Stimulated activated naive B cell treated with anti-CD40 and anti-IgM and Interleukin-4, amounts not matched to agents 10 μg/mL and 1 μg/mL and 100 μg/mL, for 72 hours (primary cell): Measurements from ENCODE around the gene HMG20B.
"Not testable (repeated sequence)": the region's sequence is repeated elsewhere in the genome, so short reads cannot be mapped to it uniquely, and the experiment has no call there.

Source experiments
- ATAC-seq, 2 donors: fragments of 150-1000 bp; cut with Tn5 transposase; replicated peaks; 2 replicates each; pipeline ENCODE4 v1.10.0; 2021; ENCODE audit warnings: moderate library complexity in 1 of 2
- DNase-seq: peaks from one replicate; pipeline ENCODE4 v3.0.0; 2021
- H3K27ac Mint-ChIP-seq: one replicate; pipeline ENCODE4 v1.8.0; 2022; ENCODE audit warnings: mild to moderate bottlenecking, mixed read lengths
- H3K27me3 Mint-ChIP-seq, 2 donors: one replicate each; pipeline ENCODE4 v1.8.0; 2022; ENCODE audit warnings: mixed read lengths in 2 of 2
- H3K36me3 Mint-ChIP-seq, 2 donors: one replicate each; pipeline ENCODE4 v1.8.0; 2022; ENCODE audit warnings: mixed read lengths in 2 of 2, mild to moderate bottlenecking in 1 of 2
- H3K4me1 Mint-ChIP-seq, 2 donors: one replicate each; pipeline ENCODE4 v1.8.0; 2022; ENCODE audit warnings: mixed read lengths in 2 of 2, mild to moderate bottlenecking in 1 of 2
- H3K4me3 Mint-ChIP-seq, 2 donors: one replicate each; pipeline ENCODE4 v1.8.0; 2022; ENCODE audit warnings: mild to moderate bottlenecking in 2 of 2, mixed read lengths in 2 of 2, moderate library complexity in 1 of 2
- H3K9me3 Mint-ChIP-seq, 2 donors: one replicate each; pipeline ENCODE4 v1.8.0; 2022; ENCODE audit warnings: mixed read lengths in 2 of 2, mild to moderate bottlenecking in 1 of 2

Gene HMG20B

GRCh38 chr19:3572855-3573161 is at the start of gene HMG20B:
Gene HMG20B (plus strand): TSS chr19:3572944. CDS start chr19:3573310, 366 bp downstream.
- DNase-seq (peak; percentile 27), ATAC-seq (peak in 1 of 2 donors; percentile 0)
- Mint-ChIP-seq H3K27me3 (no peaks in the 10 kb centered on the region), H3K4me1 (peaks cover 21 to 31% of the 10 kb centered on the region in 2 donors), H3K4me3 (peak within 1 kb of the TSS; percentile 83 to 85), H3K9me3 (peaks cover 0 to 2% of the 10 kb centered on the region in 2 donors), H3K27ac (peak within 1 kb of the TSS; percentile 81), H3K36me3 (peaks cover 21 to 27% of the 10 kb centered on the region in 2 donors)

- no peak overlapping the region for H3K4me3 Mint-ChIP-seq
- DNase-seq = no peak
- H3K9me3 Mint-ChIP-seq = no peaks in the 10 kb centered on the region
- no peaks in the 10 kb centered on the region for H3K27me3 Mint-ChIP-seq
- no peak for ATAC-seq
- H3K4me1 Mint-ChIP-seq = peaks cover 16 to 19% of the 10 kb centered on the region in 2 donors
- H3K27ac Mint-ChIP-seq = no peak overlapping the region
- peaks cover 35 to 36% of the 10 kb centered on the region in 2 donors for H3K36me3 Mint-ChIP-seq
These were observed 49.2 kb upstream of the HMG20B start for GRCh38 chr19:3523361-3524077.

- Mint-ChIP-seq H3K9me3 (no peaks in the 10 kb centered on the region), H3K36me3 (peaks cover 35 to 36% of the 10 kb centered on the region in 2 donors), H3K4me3 (no peak overlapping the region), H3K27me3 (no peaks in the 10 kb centered on the region), H3K27ac (no peak overlapping the region), H3K4me1 (peaks cover 12 to 19% of the 10 kb centered on the region in 2 donors)
- ATAC-seq (no peak), DNase-seq (no peak)
These were observed 48.5 kb upstream of the HMG20B start for GRCh38 chr19:3524078-3524842.

- H3K4me1 Mint-ChIP-seq = peaks cover 7 to 13% of the 10 kb centered on the region in 2 donors
- ATAC-seq = no peak
- H3K27ac Mint-ChIP-seq = no peak overlapping the region
- H3K27me3 Mint-ChIP-seq = no peaks in the 10 kb centered on the region
- no peaks in the 10 kb centered on the region for H3K9me3 Mint-ChIP-seq
- no peak for DNase-seq
- H3K4me3 Mint-ChIP-seq = no peak overlapping the region
- peaks cover 31 to 32% of the 10 kb centered on the region in 2 donors for H3K36me3 Mint-ChIP-seq
These were observed 47.8 kb upstream of the HMG20B start for GRCh38 chr19:3524904-3525451.

- no peak overlapping the region for H3K4me3 Mint-ChIP-seq
- no peak overlapping the region for H3K27ac Mint-ChIP-seq
- H3K9me3 Mint-ChIP-seq = no peaks in the 10 kb centered on the region
- ATAC-seq (no peak), DNase-seq (no peak)
- peaks cover 0 to 5% of the 10 kb centered on the region in 2 donors for H3K4me1 Mint-ChIP-seq
- H3K36me3 Mint-ChIP-seq = peaks cover 31 to 32% of the 10 kb centered on the region in 2 donors
- H3K27me3 Mint-ChIP-seq = no peaks in the 10 kb centered on the region
These were observed 46.1 kb upstream of the HMG20B start for GRCh38 chr19:3526507-3527237.

- no peaks in the 10 kb centered on the region for H3K9me3 Mint-ChIP-seq
- H3K4me3 Mint-ChIP-seq = no peak overlapping the region
- no peaks in the 10 kb centered on the region for H3K27me3 Mint-ChIP-seq
- ATAC-seq (no peak), DNase-seq (no peak)
- H3K36me3 Mint-ChIP-seq = peaks cover 27 to 31% of the 10 kb centered on the region in 2 donors
- H3K4me1 Mint-ChIP-seq = no peaks in the 10 kb centered on the region
- no peak overlapping the region for H3K27ac Mint-ChIP-seq
These were observed 45.4 kb upstream of the HMG20B start for GRCh38 chr19:3527238-3527910.

- no peak overlapping the region for H3K4me3 Mint-ChIP-seq
- no peaks in the 10 kb centered on the region for H3K27me3 Mint-ChIP-seq
- H3K4me1 Mint-ChIP-seq = no peaks in the 10 kb centered on the region
- H3K36me3 Mint-ChIP-seq = peaks cover 31 to 34% of the 10 kb centered on the region in 2 donors
- H3K9me3 Mint-ChIP-seq = no peaks in the 10 kb centered on the region
- DNase-seq (no peak), ATAC-seq (no peak)
- H3K27ac Mint-ChIP-seq = no peak overlapping the region
These were observed 44.7 kb upstream of the HMG20B start for GRCh38 chr19:3528080-3528479.

GRCh38 chr19:3528539-3529211 is 44.1 kb upstream of the HMG20B start:
- ATAC-seq (no peak), DNase-seq (no peak)
- no peaks in the 10 kb centered on the region for H3K27me3 Mint-ChIP-seq
- no peaks in the 10 kb centered on the region for H3K4me1 Mint-ChIP-seq
- H3K36me3 Mint-ChIP-seq = peaks cover 32 to 34% of the 10 kb centered on the region in 2 donors
- no peak overlapping the region for H3K27ac Mint-ChIP-seq
- H3K4me3 Mint-ChIP-seq = no peak overlapping the region
- no peaks in the 10 kb centered on the region for H3K9me3 Mint-ChIP-seq

- H3K36me3 Mint-ChIP-seq = peaks cover 27 to 31% of the 10 kb centered on the region in 2 donors
- H3K4me3 Mint-ChIP-seq, H3K27me3 Mint-ChIP-seq, H3K9me3 Mint-ChIP-seq, H3K27ac Mint-ChIP-seq, DNase-seq, H3K4me1 Mint-ChIP-seq, ATAC-seq: not testable (repeated sequence)
These were observed 43.4 kb upstream of the HMG20B start for GRCh38 chr19:3529299-3529698.

DNA sequence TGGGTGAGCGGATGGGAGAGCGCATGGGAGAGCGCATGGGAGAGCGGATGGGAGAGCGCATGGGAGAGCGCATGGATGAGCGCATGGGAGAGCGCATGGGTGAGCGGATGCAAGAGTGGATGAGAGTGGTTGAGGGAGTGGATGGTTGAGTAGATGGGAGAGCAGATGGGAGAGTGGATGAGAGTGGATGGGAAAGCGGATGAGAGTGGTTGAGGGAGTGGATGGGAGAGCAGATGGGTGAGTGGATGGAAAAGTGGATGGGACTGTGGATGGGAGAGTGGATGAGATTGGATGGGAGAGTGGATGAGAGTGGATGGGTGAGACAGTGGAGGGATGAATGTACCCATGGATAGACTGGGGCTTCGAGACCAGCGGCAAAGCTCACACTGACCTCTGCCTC is 42.4 kb upstream of the HMG20B start:
- no peaks in the 10 kb centered on the region for H3K4me1 Mint-ChIP-seq
- no peak overlapping the region for H3K4me3 Mint-ChIP-seq
- H3K9me3 Mint-ChIP-seq = no peaks in the 10 kb centered on the region
- peaks cover 32 to 36% of the 10 kb centered on the region in 2 donors for H3K36me3 Mint-ChIP-seq
- DNase-seq (no peak), ATAC-seq (no peak)
- no peak overlapping the region for H3K27ac Mint-ChIP-seq
- no peaks in the 10 kb centered on the region for H3K27me3 Mint-ChIP-seq

- no peak for ATAC-seq
- H3K36me3 Mint-ChIP-seq = peaks cover 37 to 42% of the 10 kb centered on the region in 2 donors
- H3K4me3 Mint-ChIP-seq = no peak overlapping the region
- no peaks in the 10 kb centered on the region for H3K27me3 Mint-ChIP-seq
- no peaks in the 10 kb centered on the region for H3K9me3 Mint-ChIP-seq
- H3K27ac Mint-ChIP-seq = no peak overlapping the region
- H3K4me1 Mint-ChIP-seq = peaks cover 0 to 2% of the 10 kb centered on the region in 2 donors
- DNase-seq = no peak
These were observed 41.0 kb upstream of the HMG20B start for GRCh38 chr19:3531716-3532115.

- peak overlapping the region; percentile 84 for H3K27ac Mint-ChIP-seq
- H3K27me3 Mint-ChIP-seq = no peaks in the 10 kb centered on the region
- H3K9me3 Mint-ChIP-seq = no peaks in the 10 kb centered on the region
- DNase-seq (no peak), ATAC-seq (no peak)
- peaks cover 2% of the 10 kb centered on the region in 2 donors for H3K4me1 Mint-ChIP-seq
- no peak overlapping the region for H3K4me3 Mint-ChIP-seq
- peaks cover 34 to 41% of the 10 kb centered on the region in 2 donors for H3K36me3 Mint-ChIP-seq
These were observed 40.5 kb upstream of the HMG20B start for GRCh38 chr19:3532154-3532786.

GRCh38 chr19:3533033-3533432 is 39.7 kb upstream of the HMG20B start:
- H3K9me3 Mint-ChIP-seq = no peaks in the 10 kb centered on the region
- H3K36me3 Mint-ChIP-seq = peaks cover 40 to 48% of the 10 kb centered on the region in 2 donors
- no peaks in the 10 kb centered on the region for H3K27me3 Mint-ChIP-seq
- no peak for ATAC-seq
- no peak for DNase-seq
- no peak overlapping the region for H3K4me3 Mint-ChIP-seq
- peaks cover 8 to 10% of the 10 kb centered on the region in 2 donors for H3K4me1 Mint-ChIP-seq
- no peak overlapping the region for H3K27ac Mint-ChIP-seq
